OCI-M2 (cell line): ENCODE results near the gene VTN.
A peak's percentile ranks its signal among the peaks of the same experiment; 100 is the strongest.

Experiments used
- DNase-seq: peaks from one replicate; lab custom pipeline; 2025; ENCODE audit not compliant: unreplicated experiment; lab: John Stamatoyannopoulos, UW

The VTN gene

GRCh38 chr17:28370744-28371103 lies 617 bp upstream of the VTN start:
- no peak for DNase-seq

DNA sequence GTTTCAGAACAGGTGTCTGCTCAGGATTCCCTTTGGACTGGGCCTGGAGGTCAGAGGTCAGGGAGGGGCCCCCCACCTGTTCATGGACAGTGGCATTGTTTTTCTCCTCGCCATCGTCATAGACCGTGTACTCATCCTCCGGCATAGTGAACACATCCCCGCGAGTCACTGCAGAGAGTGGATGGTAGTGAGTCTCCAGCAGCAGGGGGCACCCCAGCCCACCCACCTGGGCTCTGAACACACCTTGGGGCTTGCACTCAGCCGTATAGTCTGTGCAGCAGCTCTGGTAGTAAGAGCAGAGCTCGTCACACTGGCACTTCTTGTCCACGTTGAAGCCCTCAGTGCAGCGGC lies 448 bp downstream of the VTN start:
- DNase-seq, result no peak

DNA sequence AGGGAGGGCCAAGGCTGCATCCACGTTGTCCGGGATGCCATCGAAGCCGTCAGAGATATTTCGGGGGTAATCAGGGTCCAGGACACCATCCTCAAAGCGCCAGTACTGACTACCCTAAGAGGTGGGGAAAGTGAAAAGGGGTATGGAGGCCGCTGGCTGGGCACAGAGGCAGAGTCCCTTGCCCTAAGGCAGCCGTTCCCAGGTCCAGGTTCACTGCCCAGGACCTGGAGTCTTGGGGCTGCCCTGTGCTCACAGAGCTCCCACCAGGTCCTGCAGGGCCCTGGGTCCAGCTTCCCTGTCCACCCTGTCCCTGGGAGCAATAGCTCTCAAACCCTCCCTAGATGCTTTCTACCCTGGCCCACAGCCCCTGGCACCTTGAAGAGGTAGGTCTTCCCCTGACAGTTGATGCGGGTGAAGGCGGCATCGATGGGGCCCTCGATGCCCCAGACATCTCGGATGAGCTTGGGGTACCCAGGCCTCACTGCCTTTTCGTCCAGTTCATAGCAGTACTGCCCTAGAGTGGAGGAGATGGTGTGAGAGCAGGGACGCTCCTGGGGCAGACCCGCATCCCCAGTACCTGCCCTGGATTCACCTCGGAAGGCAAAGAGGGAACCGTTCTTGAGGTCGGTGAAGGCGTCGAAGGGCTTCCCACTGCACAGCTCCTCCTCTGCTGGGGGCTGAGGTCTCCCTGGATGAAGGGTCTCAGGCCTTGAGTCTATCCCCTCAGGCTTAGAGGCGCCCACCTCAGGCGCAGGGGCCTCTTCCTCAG lies 1.0 kb downstream of the VTN start:
- no peak for DNase-seq

DNA sequence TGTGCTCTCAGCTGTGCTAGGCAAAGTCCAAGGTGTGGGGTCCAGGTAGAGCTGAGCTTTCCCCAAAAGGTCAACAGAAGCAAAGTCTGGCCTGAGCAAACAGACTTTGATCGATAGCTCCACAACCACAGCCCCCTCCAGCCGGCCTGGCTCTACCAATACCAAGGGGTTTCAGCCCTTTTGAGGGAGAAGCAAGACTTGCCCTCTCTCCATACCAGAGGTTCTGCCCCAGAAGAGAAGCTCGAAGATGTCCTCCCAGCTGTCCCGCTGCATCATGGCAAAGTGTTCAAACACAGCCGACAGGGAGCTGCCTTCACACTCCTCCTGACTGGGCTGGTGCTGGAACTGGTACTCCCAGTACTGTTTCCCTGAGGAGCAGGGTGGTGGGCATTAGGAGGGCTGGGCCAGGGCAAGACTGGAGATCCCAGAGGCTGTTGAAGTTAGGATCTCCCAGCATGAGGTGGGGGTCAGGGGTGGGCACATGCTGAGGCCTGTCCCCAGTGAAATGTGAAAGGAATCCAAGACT lies 1.7 kb downstream of the VTN start:
- no peak for DNase-seq

DNA sequence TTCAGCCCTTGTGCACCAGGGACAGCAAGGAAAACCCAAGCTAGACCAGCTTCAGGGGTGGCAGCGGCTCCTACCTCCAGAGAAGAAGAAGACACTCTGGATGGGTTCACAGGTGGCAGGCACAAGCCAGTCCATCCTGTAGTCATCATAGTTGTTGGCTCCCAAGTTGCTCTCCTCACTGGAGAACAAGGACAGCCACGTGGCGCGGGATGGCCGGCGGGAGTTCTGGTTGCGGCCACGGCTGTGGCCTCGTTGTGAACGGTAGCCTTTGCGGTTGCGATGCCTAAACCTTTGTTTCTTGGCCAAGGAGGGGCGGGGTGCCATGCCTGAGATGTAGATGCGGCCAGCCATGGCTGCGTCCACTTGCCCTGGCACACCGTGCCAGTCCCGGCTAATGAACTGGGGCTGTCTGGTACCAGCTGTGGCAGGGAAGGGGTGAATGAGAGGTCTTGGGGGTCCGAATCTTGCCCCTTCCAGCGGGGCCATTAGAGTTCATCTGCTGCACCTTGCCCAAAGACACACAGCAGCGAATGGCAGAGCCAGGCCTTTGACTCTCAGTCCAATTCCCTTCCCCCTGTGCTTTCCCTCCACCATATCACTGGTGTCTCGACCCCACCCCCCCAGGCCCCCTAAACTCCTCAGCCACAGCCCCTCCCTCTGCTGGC lies 2.3 kb downstream of the VTN start:
- no peak for DNase-seq

- no peak for DNase-seq
Measured at GRCh38 chr17:28366605-28367004, 3.5 kb downstream of the VTN start.

DNA sequence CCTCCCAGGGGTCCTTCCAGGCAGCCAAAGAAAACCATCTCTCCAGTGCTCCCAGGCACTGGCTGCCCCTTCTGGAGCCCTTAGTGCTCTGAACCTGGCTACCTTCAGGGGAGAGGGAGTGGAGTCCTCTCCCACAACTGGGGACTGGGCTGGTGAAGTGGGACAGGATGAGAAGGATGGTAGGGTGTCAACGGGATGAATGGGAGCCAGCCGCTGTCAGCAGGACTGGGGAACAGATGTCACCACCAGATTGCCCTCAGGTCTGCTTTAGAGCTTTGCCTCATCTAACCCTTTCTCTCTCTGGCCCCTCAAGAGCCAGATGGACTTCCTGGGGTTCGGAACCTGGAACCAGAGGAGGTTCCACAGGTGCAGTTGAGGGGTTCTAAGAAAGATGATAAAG lies 4.6 kb downstream of the VTN start:
- no peak for DNase-seq

DNA sequence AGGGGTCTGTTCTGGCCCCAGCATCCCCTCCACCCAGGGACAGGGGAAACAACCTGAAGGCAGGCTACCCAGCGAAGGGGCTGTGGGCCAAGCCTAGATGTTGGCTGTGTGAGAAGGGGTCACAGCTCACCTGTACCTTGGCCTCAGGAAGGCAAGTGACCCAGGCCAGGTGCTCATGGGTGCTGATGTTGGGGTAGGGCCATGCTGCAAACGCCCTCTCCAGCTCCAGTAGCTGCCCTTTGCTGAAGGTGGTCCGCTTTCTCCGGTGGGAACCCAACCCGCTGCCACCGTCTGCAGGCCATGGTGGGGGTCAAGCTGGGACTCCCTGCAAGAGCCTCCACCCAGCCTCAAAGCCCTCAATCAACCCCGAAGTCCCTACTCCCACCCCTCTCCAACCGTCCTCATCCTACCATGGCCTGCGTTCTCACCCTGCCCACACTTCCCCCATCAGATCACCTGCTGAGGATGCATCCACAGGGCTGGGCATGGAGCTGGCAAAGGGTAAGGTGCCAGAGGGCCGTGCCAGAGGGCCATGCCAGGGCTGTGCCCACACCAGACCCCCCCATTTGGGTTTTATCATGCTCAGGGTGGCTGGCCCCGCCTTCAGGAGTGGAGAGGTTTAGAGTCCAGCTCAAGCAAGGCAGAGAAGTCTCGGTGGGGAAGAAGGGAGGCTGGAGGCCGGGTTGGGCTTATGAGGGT lies 5.3 kb downstream of the VTN start, which contains the start of gene SEBOX:
SEBOX (minus strand) TSS at position 535 of the 699 bp plus-strand sequence; CDS start at position 487, 48 bp downstream.
- no peak for DNase-seq

DNA sequence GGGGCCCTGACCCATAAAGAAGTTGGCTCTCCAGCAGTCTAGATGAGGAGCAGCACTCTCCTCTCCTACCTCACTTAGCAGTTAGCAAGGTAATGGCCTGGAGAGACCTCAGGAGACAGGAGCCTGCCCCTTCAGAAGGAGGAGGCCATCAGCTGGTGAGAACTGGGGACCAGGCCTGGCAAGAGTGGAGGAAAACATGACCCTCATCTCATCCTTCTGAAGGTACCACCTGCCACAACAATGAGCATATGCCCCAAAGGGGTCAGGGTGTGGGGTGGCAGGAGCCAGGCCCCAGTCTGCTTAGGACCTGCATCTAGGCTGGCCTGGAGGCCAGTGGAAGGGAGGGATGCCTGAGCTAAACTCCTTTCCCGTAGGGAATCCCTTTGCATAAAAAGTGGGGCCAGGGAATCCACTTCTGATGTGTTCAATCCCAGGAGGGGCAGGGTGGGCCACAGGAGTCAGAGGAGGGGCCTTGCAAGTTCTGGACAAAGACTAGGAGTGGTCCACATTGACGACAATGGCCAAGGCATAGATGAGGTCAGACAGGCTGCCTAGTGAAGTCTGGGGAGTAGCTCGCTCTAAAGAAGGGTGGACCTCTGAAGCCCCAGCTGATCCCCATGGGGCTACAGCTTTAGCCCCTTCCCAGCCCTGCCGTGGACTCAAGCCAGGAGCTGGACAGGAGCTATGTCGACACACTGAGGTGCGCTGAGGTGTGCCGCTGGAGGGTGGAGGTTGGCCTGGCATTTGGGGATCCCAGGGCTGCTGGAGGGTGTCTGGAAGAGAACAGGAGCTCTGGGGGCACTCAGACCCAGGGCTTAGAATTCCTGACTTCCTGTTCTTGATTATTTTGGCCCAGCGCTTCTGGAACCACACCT lies 6.1 kb downstream of the VTN start:
- DNase-seq, result no peak

- DNase-seq, result no peak
Measured at GRCh38 chr17:28363186-28363585, 6.9 kb downstream of the VTN start.

- no peak for DNase-seq
Measured at GRCh38 chr17:28357901-28358197, 12.3 kb downstream of the VTN start.

DNA sequence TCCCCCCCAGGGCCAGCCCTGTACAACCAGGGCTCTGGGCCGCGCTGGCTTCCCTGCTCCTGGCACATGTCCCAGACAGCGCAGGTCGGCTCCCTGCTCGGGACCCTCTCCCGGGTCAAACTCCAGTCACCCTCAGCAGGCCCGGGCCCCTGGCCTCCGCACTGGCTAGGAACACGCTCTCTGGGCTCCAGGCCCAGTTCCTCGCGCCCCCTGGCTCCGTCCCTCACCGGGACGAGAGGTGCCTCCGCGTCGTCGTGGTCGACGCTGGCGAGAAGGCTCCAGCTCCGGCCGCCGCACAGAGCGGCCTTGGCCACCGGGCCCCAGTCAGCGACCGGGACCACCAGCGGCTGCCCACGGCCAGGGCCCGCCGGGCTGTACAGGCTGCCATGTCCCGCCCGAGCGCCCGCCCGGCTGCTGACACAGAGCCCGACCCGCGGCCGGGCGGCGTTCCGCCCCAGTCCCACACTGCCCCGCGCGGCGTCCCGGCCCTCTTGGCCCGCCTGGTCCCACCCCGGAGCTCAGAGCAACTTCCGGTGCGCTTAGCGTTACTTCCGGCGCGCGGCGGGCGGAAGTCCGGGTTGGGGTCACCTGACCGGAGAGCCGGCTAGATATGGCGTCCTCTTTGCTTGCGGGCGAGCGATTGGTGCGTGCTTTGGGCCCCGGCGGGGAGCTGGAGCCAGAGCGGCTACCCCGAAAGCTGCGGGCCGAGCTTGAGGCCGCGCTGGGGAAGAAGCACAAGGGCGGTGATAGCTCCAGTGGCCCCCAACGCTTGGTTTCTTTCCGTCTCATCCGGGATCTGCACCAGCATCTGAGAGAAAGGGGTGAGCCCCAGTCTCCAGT lies 12.8 kb downstream of the VTN start, which contains the start of gene POLDIP2:
POLDIP2 (minus strand) TSS at position 467 of the 840 bp plus-strand sequence; CDS start at position 388, 79 bp downstream.
- peak; percentile 61 for DNase-seq

DNA sequence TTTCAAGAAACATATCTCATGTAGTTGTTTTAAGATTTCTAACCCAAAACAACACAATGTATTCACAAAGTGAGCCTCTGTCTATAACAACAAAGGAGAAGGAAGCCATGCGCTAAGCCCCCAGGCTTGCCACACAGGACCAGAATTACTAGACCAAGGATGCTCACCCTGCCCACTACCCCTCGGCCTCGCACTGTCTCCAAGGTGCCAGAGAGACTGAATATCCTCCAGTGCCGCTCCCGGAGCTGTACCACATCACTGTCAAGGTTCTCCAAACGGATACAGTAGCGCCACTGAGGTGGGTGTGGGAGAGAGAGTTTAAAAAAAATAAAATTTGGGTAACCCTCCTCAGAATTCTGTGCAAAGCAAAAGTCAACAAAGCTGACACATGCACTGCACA lies 19.8 kb downstream of the VTN start:
- DNase-seq, result no peak

GRCh38 chr17:28348979-28349378 lies 21.1 kb downstream of the VTN start:
- no peak for DNase-seq

DNA sequence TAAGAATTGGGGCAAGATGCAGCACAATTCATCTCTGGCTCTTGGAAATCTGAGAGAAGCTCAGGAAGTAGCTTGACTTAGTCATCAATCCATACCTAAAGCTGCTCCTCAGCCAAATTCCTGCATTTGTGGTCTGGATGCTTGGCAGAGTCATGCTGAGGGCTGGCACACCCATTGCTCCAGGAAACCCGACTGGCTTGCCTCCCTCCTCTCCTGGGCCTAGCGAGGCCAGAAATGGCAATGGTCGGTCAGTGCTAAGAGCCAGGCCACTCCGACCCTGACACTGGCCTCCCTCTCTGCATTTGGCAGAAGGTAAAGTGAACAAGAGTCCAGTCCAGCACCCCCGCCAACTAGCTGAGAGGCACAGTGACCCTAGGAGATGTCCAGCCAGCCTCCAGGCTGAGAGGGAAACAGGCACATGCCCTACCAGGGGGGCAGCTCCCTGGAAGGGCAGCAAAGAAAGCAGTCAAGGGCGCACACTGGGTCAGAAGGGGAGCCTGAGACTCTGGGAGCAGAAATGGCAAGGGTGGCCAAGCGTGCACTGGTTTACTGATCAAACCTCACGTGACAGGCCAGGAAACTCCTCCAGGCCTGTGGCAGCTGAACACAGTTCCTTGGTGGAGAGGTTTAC lies 22.7 kb downstream of the VTN start:
- DNase-seq, result no peak

GRCh38 chr17:28346746-28347246 lies 23.3 kb downstream of the VTN start:
- DNase-seq, result no peak

DNA sequence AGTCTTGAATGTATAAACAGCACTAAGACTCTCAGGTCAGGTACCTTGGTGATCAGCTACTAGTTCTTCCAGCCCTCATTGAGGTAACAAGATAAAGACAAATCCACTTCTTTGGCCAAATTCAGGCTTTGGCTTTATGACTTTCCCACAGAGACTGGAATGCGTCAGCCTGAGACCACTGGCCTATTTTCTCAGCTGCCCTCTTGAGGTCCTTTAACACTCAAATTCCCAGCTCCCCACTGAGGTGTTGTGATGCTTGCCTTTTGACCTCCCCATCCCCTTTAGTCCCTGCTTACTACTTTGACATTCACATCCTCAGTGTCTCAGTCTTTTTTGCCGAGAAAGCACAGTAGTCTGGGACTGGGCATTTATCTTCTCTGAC lies 23.9 kb downstream of the VTN start:
- DNase-seq, result no peak

GRCh38 chr17:28345419-28346198 lies 24.5 kb downstream of the VTN start:
- DNase-seq, result no peak

DNA sequence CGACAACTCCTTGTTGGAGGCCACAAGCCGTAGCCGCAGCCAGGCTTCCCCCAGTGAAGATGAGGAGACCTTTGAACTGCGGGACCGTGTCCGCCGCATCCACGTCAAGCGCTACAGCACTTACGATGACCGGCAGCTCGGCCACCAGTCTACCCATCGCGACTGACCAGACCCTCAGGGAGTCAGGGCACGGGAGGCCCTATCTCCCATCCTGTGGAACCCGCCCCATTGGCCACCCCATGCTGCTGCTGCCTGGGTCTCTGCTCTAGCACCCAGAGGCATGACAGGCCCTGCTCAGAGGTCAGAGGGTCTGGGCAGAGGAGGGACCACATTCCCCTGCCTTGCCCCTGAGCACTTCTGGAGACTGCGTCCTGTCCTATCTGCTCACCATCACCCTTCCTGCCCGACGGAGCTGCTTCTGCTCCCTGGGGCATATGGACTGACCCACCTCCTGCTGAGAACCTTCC lies 25.6 kb downstream of the VTN start:
- DNase-seq, result no peak
